Brain pericyte (primary cell): Measurements from ENCODE around the gene SUPT5H.
"Not testable (repeated sequence)": the region's sequence is repeated elsewhere in the genome, so short reads cannot be mapped to it uniquely, and the experiment has no call there.

Experiments used
- DNase-seq: peaks from one replicate; pipeline ENCODE4 v3.0.0-alpha.2; 2012; ENCODE audit warnings: low read depth, low spot score

The SUPT5H gene

GRCh38 chr19:39465956-39466747, 20.8 kb downstream of the SUPT5H start:
- DNase-seq, result no peak

DNA sequence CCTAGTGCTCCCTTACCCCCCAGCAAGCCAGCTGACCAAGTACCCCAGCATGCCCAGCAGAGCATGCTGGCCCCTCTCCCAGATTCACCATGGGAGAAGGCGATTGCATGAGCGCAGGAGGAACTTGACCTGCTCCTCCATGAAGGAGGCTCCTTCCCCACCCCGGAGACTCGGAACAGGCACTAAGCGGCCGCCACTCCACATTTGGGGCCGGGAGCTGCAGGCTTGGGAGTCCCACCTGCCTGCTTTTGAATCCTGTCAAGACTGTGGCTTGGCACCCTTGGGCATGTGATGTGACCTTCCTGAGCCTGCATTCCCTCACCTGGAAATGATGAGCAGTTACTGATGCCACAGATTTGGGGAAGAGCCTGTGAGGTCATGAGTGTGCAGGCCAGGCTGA, 22.6 kb downstream of the SUPT5H start:
- DNase-seq, result no peak

- DNase-seq, result no peak
These were observed 23.7 kb downstream of the SUPT5H start for GRCh38 chr19:39469036-39469435.

DNA sequence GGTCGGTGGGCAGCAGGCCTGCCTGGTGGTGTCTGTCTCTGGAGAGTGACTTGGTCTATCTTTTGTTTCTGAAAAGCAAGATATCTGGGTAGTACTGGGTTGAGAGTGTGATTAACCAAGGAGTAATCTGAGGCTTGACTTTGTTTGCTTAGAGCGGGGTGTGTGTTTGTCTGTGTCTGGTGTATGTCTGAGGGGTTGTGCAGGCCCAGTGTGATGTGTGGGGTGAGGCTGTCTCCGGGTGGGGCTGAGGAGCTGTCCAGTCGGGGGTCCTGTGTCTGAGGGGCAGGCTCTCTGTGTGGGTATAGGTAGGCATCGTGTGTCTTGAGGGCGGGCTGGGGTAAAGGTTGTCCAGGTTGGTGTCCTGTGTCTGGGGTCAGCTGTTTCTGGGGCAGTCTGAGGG, 24.2 kb downstream of the SUPT5H start:
- no peak for DNase-seq

DNA sequence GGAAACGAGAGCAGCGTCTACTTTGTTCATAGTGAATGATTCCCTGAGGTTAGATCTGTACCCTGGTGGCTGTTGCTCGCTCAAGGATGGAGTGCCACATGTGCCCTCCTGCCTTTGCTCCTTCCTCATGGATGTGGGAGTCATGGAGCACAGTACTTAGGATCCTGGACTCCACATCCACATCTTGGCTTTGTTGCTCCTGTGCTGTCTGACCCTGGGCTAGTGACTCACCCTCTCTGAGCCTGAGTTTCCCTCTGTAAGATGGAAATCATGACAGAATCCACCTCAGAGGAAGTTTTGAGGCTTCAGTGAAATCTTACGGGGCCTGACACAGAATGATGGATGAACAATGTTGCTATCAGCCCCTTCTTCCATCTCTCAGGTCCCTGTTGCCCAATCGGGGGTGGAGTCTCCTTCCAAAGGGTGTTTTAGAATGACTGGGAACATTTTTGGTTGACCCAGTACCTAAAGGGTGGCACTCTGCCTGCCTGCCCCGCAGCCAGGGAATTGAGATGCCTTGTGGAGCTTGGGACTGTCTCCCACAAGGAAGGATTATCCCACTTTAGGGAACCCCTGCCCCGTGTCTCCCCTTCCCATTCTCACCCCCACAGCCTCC, 25.4 kb downstream of the SUPT5H start:
- no peak for DNase-seq

GRCh38 chr19:39471756-39472536, 26.6 kb downstream of the SUPT5H start:
- DNase-seq, result no peak

- no peak for DNase-seq
These were observed 27.5 kb downstream of the SUPT5H start for GRCh38 chr19:39472746-39473442.

- no peak for DNase-seq
These were observed 28.1 kb downstream of the SUPT5H start for GRCh38 chr19:39473443-39473960.

DNA sequence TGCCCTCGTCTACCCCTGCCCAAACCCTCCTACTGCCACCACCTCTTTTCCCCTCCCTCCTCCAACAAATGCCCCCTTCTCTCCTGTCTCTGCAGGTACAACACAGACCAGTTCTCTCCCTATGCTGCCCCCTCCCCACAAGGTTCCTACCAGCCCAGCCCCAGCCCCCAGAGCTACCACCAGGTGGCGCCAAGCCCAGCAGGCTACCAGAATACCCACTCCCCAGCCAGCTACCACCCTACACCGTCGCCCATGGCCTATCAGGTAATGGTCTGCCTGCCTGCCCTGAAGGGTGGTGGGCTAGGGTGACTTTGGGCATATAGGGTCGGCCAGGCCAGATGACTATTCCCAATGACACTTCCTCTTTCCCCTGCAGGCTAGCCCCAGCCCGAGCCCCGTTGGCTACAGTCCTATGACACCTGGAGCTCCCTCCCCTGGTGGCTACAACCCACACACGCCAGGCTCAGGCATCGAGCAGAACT, 28.8 kb downstream of the SUPT5H start:
- no peak for DNase-seq

GRCh38 chr19:39475748-39476147, 30.4 kb downstream of the SUPT5H start:
- DNase-seq, result no peak

DNA sequence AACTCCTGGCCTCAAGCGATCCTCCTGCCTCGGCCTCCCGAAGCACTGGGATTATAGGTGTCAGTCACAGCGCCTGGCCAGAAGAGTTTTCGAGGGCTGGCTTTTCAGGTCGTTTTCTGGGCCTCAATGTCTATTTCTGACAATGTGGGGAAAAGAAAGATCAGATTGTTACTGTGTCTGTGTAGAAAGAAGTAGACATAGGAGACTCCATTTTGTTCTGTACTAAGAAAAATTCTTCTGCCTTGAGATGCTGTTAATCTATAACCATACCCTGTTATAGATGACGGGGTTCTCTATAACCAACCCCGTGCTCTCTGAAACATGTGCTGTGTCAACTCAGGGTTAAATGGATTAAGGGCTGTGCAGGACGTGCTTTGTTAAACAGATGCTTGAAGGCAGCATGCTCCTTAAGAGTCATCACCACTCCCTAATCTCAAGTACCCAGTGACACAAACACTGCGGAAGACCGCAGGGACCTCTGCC, 34.0 kb downstream of the SUPT5H start:
- DNase-seq, result not testable (repeated sequence)

DNA sequence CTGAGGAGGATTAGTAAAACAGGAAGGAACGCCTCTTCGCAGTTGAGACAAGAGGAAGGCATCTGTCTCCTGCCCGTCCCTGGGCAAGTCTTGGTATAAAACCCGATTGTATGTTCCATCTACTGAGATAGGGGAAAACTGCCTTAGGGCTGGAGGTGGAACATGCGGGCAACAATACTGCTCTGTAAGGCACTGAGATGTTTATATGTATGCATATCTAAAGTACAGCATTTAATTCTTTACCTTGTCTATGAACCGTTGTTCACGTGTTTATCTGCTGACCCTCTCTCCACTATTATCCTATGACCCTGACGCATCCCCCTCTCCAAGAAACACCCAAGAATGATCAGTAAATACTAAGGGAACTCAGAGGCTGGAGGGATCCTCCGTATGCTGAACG, 34.5 kb downstream of the SUPT5H start:
- DNase-seq, result no peak

GRCh38 chr19:39480337-39481228, 35.2 kb downstream of the SUPT5H start, which contains the start of gene TIMM50:
TIMM50 (plus strand) TSS chr19:39480838; CDS start chr19:39480854, 16 bp downstream.
- DNase-seq, result peak; percentile 66

DNA sequence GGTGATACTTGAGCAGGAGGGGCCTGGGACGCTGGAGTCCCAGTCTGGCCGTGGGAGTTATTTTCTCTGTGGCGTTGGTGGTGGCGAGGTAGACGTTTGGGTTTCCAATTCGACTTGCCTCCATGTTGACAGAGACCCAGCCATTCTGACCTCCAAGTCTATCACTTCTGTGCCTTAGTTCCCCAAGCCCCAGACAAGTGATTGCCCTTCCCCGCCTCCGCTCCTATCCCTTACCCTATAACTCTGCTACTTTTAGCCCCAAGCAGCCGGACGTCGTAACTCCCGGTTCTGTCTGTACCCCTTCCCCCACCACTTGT, 35.8 kb downstream of the SUPT5H start:
- no peak for DNase-seq

DNA sequence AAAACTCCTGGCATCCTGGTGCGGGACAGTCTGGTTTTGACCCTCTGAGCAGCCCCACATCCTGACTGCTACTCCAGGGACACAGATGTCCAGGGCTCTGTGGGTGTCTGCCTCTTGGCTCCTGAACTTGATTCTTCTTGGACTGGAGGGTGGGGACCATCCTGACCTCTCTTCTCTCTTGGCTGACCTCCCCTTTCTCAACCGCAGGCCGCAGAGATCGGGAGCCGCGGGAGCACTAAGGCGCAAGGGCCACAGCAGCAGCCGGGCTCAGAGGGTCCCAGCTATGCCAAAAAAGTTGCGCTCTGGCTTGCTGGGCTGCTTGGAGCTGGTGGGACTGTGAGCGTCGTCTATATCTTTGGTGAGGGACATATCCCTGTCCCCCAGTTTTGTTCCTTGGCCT, 36.3 kb downstream of the SUPT5H start:
- DNase-seq, result no peak

DNA sequence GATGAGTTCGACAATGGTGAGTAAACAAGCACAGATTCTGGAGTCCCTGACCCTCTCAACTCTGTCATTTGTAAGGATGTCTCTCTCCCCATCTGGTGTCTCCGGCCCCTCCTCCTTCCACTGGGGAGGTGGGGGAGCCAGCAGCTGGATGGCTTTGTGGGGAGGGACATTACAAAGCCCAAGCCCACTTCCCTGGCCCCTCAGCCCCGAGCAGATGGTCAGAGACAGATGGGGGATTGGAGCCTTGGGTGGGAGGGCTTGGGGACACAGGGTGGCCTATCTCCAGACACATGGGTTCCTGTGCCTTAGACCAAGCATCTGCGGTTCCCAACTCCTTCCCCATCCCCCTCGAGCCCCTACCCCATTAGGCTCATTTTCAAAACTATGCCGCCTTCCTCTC, 37.8 kb downstream of the SUPT5H start:
- DNase-seq, result no peak

DNA sequence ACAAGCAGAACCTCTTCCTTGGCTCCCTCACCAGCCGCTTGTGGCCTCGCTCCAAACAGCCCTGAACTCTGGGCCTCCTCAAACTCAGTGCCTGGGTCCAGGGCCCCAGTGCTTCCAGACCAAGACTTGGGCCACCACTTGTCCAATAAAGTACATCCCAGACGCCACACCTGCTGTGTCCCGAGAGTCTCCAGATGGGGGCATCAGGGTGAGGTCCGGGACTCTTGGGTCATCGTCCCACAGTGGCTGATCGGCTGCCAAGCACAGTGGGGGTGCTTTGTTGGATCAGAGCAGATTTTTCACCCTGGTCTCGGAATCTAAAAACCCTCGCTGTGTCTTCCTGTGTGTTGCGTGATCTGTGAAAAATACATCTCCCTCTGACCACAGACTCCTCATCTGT, 44.4 kb downstream of the SUPT5H start:
- DNase-seq, result no peak

DNA sequence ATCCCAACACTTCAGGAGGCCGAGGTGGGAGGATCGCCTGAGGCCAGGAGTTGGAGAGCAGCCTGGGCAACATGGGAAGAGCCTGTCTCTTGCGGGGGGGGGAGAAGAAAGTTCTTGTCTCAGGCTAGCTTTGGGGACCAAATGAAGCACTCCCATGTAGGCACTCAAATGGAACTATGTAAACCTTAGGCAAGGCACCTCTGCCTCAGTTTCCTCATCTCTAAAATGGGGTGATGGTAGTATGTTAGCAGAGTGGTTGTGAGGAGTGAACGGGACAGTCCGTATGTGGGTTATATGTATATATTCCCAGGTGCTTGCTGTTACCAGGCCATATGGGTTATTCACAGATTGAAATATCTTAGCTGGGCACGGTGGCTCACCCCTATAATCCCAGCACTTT, 46.8 kb downstream of the SUPT5H start:
- DNase-seq, result no peak

DNA sequence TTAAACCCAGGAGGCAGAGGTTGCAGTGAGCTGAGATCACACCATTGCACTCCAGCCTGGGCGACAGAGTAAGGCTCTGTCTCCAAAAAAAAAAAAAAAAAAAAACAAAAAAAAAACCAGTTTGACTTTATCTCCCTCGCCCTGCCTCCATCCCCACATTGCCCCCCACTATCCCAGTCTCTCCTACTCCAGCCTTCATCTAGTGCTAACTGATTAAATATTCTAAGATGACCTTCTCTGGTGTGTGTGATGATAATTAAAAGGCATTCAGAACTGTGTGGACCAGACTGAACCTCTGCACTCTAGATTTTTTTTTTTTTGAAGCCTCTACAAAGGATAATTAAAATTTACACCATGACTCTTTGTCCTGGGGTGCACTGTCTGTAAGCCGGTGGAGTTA, 47.4 kb downstream of the SUPT5H start:
- no peak for DNase-seq

DNA sequence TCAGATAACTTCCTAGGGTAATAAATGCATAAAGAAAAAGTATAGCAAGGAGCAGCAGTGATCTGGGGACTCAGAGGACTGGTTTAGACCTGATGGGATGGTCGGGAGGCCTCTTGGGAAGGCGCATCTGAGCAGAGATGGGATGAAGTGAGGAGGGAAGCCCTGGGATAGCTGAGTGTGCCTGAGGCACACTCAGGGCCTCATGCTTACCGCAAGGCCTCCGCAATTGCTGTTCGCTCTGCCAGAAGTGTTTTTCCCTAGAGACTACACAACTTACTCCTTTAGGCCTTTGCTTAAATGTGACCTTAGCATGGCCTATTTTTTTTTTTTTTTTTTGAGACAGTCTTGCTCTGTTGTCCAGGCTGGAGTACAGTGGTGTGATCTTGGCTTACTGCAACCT, 49.3 kb downstream of the SUPT5H start:
- DNase-seq, result no peak

DNA sequence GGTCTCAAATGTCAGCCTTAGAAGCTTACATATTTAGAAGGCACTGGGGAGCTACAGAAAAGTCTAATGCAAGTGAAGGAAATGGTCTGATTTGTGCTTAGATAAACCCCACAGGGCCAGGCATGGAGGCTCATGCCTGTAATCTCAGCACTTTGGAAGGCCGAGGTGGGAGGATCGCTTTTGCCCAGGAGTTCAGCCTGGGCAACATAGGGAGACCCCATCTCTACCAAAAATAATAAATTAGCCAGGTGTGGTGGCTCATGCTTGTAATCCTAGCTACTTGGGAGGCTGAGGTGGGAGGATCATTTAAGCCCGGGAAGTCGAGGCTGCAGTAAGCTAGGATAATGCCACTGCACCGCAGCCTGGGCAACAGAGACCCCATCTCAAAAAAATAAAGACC, 50.7 kb downstream of the SUPT5H start:
- DNase-seq, result no peak
